ENCODE results near the gene GFY.
"Not testable (repeated sequence)": the region's sequence is repeated elsewhere in the genome, so short reads cannot be mapped to it uniquely, and the experiment has no call there.

DNA sequence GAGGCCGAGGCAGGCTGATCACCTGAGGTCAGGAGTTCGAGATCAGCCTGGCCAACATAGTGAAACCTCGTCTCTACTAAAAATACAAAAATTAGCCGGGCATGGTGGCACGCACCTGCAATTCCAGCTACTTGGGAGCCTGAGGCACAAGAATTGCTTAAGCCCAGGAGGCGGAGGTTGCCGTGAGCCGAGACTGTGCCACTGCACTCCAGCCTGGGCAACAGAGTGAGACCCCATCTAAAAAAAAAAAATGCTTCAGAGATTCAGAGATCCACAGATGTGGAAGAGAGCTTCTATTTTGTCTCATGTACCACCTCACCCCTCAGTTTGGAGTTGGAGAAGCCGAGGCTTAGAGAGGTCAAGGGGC is 48.3 kb downstream of the GFY start:
- TF ChIP-seq, protein P1, sequence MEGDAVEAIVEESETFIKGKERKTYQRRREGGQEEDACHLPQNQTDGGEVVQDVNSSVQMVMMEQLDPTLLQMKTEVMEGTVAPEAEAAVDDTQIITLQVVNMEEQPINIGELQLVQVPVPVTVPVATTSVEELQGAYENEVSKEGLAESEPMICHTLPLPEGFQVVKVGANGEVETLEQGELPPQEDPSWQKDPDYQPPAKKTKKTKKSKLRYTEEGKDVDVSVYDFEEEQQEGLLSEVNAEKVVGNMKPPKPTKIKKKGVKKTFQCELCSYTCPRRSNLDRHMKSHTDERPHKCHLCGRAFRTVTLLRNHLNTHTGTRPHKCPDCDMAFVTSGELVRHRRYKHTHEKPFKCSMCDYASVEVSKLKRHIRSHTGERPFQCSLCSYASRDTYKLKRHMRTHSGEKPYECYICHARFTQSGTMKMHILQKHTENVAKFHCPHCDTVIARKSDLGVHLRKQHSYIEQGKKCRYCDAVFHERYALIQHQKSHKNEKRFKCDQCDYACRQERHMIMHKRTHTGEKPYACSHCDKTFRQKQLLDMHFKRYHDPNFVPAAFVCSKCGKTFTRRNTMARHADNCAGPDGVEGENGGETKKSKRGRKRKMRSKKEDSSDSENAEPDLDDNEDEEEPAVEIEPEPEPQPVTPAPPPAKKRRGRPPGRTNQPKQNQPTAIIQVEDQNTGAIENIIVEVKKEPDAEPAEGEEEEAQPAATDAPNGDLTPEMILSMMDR (IDR thresholded peaks at IDR 0.05), result not testable (repeated sequence)
- TF ChIP-seq POLR2A (IDR thresholded peaks at IDR 0.05), result not testable (repeated sequence)

Data from vagina (tissue), 2 donors.